ENCODE measurements around the gene HLA-A.
"Not testable (repeated sequence)": the region's sequence is repeated elsewhere in the genome, so short reads cannot be mapped to it uniquely, and the experiment has no call there.

Gene HLA-A

DNA sequence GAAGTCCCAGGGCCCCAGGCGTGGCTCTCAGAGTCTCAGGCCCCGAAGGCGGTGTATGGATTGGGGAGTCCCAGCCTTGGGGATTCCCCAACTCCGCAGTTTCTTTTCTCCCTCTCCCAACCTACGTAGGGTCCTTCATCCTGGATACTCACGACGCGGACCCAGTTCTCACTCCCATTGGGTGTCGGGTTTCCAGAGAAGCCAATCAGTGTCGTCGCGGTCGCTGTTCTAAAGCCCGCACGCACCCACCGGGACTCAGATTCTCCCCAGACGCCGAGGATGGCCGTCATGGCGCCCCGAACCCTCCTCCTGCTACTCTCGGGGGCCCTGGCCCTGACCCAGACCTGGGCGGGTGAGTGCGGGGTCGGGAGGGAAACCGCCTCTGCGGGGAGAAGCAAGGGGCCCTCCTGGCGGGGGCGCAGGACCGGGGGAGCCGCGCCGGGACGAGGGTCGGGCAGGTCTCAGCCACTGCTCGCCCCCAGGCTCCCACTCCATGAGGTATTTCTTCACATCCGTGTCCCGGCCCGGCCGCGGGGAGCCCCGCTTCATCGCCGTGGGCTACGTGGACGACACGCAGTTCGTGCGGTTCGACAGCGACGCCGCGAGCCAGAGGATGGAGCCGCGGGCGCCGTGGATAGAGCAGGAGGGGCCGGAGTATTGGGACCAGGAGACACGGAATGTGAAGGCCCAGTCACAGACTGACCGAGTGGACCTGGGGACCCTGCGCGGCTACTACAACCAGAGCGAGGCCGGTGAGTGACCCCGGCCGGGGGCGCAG, at the start of gene HLA-A:
HLA-A (plus strand) TSS at position 258 of the 778 bp plus-strand sequence; CDS start at position 280, 22 bp downstream.
- DNase-seq (ENCODE audit: low read depth in 2 of 3, low spot score in 2 of 3): peak; percentile 62 to 82 (median 76)

DNA sequence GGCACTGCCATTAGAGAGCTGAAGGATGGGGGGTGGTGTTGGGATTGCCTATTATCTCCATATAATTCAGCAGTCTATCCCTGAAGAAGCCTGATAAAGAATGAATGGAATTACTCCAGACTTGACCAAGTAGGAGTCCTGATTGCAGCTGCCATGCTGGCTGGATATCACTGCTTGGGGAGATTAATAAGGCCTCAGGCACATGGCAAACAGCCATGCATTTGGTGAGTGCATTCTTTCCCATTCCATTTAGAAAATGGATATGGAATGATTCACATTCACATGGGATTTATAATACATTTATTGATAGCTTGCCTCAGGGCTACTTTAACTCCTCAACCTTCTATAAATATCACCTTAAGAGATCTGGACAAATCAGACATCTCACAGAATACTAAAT, 49.6 kb upstream of the HLA-A start:
- no peak for DNase-seq (ENCODE audit: low read depth in 2 of 3, low spot score in 2 of 3)

DNA sequence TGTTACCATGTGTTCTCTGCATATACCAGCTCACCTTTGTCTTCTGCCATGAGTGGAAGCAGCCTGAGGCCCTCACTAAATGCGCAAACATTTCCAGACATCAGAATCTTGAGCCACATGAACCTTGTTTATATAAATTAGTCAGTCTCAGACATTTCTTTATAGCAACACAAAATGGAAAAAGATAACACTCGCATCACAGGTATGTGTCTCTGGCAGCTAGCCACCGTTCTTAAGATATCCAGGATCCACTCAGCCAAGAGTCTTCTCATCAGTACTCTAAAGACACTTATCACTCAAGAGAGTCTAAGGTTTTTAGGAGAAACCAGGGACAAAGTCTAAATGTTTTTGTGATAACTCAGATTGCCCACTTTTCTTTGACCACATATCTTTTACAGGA, 43.1 kb upstream of the HLA-A start:
- no peak for DNase-seq (ENCODE audit: low read depth in 2 of 3, low spot score in 2 of 3)

DNA sequence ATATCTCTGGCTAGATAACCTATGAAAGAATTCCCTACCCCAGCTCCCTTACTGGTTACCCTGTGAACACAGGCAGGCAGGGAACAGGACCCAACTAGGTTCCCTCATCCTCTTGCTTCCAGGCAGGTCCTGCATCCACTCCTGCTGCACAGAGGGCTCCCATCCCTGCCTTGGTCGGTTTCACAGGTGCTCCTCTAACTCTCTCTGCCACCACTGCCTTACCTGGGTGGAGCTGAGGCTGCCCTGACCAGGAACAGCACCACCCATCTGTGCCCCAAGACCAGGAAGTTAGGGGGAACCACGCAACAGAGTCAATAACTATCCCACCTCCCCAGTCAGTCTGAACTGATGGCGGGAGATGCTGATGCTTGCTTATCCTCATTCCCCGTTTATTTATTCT, 37.0 kb upstream of the HLA-A start:
- DNase-seq (ENCODE audit: low read depth in 2 of 3, low spot score in 2 of 3): no peak

DNA sequence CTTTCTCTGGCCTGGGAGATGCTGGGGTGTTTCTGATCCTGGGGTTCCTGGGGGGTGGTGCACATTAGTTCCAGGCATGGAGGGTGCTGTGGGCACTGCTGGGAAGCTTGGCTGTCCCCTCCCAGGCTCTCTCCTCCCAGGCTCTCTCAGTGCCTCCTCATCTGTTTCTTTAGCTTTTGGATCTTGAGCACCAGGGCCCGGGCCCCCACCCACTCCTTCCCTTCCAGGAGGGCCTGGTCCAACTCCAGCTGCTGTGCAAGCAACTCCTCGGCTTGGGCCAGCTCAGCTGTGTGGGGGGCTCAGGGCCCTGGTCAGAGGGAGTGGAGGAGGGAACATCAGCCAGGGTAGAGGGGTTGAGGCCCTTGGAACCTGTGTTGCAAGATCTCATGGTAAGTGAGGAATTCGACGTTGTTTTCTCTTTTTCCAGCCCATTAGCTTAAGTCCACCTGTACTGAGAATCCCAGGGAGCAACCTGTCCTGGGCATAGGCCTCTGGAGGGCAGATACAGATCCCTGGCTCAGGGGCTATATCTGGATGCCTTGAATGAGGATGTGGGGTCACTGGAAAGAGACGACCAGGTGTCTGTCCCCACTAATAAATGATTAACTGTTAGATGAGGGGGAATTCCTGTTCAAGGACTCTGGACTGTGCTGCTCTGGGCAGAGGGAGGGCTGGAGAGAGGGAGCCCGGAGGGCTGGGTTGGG, 34.5 kb upstream of the HLA-A start:
- DNase-seq (ENCODE audit: low read depth in 2 of 3, low spot score in 2 of 3): no peak

DNA sequence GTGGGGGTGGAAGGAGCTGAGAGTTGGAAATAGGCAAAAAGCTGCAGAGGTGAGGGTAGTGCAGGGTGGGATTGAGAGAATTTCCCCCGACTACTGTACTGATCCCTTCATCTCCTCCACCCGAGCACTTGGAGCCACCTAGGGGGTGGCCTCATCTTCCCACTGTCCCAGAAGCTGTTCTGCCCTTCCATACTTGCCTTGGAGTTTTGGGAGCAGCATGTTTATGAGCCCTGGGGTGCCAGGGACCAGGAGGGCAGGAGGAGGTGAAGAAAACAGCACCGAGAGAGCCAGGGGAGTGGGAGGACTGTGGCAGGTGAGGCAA, 34.0 kb upstream of the HLA-A start:
- no peak for DNase-seq (ENCODE audit: low read depth in 2 of 3, low spot score in 2 of 3)

DNA sequence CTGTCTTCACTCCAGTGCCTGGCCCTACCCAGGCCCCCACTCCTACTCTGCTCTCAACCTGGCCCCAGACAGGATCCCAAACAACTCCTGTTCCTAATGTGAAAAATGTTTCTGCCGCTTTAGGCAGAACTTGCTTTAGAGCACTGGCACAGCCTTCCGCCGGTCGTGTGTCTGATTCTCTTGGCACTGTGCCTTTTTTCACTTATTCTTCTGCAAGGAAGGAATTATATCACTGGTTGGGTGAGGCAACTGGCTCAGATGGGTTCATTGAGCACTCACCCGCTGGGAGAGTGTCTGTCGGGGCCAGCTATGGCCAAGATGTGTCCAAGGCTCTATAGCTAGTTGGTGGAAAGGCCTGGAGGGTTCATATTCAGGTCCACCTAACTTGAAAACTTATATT, 33.6 kb upstream of the HLA-A start:
- no peak for DNase-seq (ENCODE audit: low read depth in 2 of 3, low spot score in 2 of 3)

DNA sequence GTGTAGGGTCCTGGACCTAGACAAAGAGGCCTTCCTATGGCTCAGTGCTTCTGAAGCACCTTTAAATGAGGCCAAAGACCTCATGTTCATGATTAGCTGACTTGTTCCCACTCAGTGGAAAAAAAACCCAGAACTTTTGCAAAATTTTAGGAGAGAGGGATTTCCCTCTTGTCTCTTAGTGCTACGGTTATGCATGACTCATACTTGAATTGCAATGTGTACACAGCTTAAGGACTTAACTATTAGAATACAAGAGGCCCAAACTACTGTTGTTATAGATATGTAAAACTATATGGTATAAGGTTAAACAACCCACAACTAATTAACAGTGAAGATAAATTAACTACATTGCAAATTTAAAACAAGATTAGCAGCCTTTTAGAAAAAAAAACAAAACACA, 32.3 kb upstream of the HLA-A start:
- no peak for DNase-seq (ENCODE audit: low read depth in 2 of 3, low spot score in 2 of 3)

DNA sequence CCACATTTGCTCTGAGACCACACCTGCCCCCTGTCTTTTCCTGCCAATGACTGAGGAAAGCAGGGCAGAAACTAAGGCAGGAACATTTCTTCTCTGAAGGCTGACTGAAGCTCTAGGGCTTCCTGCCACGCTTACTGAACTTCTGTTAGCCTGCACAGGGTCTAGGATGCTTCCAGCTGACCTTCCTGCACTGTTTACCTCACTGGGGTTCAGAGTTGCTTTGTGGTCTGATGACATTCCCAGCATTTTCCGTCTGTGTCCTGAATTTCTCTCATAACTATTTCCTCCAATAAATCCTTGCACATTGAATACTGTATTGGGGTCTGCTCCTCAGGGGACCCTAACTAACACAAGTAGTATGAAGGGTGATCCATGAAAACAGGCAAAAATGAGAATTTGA, 29.5 kb upstream of the HLA-A start:
- DNase-seq (ENCODE audit: low read depth in 2 of 3, low spot score in 2 of 3): no peak

DNA sequence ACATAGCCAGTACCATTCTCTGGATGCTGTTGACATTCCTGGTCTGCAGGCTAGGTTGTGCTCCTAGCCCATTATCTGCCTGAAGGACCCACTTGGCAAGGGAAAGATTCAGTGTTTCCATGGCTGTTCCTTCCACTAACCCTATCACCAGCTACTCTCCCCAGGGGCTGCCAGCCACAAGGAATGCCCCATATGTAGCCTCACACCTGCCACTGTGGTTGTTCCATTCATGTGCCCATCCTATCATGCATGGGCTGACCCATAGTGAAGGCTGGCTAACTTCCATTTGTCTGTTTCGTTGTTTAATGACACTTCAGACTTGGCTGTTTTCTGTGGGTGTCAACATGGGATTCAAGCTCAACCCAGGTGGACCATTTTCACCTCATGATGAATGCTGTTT, 25.6 kb upstream of the HLA-A start:
- DNase-seq (ENCODE audit: low read depth in 2 of 3, low spot score in 2 of 3): no peak

DNA sequence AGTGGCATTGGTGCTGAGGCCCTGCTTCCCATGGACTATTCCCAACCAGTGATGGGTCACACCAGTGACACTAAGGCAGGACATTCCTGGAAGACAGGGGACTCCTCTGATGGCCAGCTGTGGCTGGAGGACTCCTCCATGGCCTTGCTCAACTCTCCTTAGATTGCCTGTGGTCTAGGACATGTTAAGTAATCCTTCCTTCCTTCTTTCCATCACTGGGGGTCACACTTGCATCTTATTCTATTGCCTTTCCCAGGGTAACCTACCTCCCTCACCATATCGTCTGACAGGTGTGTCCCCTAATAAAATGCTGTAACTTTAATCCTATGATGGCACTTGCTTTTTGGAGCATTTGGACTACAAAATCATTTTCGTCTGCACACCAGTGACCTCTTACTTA, 24.5 kb upstream of the HLA-A start:
- DNase-seq (ENCODE audit: low read depth in 2 of 3, low spot score in 2 of 3): no peak

DNA sequence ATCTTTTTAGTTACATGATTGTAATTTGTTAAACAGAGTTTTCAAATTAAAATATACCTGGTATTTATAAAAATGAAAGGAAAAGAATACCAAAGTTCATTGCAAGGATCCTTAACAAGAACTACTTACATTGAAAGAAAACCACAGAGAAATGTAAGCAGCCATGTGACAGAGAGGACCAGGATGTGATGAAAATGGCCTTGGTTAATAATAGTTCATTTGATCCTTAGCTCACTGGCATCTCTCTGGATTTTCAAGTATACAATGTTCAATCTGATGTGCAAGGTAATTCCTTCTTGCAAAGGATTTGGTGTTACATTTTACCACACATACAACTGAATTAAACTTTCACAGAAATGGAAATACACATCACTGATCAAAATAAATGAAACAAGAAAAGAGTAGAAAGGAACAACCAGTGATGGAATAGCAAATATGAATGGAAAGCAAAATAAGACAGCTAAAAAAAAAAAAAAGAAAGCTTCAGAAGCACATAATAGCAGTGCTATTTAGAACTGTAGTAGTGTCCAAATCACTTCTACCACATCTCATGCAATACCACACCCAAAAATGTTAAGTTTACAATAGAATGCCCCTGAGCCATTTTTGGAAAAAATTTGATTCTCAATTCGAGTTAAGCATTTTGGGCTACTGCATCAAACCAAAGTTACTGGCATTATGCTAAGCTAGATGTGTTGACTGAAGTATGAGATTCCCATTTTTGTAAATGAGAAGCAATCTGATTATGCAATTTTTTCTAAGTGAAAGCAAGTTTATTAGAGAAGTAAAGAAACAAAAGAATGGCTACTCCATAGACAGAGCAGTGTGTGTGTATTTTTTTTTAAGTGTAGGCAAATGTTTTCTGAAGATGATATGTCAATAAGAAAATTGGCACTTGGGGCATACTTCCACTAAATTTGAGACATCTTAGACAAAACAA, 22.6 kb upstream of the HLA-A start:
- DNase-seq (ENCODE audit: low read depth in 2 of 3, low spot score in 2 of 3): no peak

DNA sequence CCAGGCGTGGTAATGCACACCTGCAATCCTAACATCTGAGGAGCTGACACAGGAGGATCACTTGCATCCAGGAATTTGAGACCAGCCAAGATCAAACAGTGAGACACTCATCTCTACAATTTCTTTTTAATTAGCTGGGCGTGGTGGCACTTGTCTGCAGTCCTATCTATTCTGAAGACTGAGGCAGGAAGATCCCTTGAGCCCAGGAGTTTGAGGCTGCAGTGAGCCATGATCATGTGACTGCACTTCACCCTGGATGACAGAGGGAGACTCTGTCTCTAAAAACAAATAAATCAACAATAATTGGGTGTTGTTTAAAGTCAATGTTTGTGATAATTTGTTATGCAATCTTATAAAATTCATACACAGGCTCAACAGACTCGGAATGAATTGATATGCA, 18.0 kb upstream of the HLA-A start:
- no peak for DNase-seq (ENCODE audit: low read depth in 2 of 3, low spot score in 2 of 3)

DNA sequence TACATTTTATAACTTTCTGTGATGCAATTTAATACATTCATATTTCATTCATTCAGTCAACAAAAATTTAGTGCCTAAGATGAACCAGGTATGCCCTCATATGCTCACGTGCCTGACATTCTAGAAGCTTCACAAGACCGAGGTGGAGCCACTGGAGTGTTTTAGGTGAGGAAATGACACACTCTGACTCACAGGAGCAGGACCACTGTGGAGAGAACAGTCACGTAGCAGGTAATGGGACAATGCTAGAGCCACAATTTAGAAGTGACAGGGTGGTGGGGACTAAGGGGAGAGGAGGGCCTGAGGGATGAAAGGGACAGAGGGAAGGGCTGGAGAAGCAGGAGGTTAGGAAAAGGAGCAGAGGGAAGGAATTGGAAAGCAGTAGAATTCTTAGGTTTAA, 17.6 kb upstream of the HLA-A start:
- no peak for DNase-seq (ENCODE audit: low read depth in 2 of 3, low spot score in 2 of 3)

DNA sequence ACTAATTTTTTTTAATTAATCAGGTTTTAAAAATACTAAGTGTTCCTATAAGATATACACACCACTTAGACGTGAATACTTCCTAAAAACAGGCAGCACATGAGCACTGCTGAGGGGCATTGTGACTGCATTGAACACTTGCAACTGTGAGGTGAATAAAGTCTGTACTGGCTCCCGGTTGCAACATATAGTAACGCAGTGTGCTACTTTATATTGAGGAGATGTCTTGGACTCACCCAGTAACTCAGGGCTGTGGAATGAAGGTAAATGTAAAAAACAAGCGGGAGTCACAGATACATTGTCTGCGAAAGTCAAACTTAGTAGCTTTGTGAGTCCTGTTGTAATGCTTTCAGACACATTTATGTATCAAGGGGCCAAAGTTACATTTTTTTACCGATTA, 17.0 kb upstream of the HLA-A start:
- no peak for DNase-seq (ENCODE audit: low read depth in 2 of 3, low spot score in 2 of 3)

DNA sequence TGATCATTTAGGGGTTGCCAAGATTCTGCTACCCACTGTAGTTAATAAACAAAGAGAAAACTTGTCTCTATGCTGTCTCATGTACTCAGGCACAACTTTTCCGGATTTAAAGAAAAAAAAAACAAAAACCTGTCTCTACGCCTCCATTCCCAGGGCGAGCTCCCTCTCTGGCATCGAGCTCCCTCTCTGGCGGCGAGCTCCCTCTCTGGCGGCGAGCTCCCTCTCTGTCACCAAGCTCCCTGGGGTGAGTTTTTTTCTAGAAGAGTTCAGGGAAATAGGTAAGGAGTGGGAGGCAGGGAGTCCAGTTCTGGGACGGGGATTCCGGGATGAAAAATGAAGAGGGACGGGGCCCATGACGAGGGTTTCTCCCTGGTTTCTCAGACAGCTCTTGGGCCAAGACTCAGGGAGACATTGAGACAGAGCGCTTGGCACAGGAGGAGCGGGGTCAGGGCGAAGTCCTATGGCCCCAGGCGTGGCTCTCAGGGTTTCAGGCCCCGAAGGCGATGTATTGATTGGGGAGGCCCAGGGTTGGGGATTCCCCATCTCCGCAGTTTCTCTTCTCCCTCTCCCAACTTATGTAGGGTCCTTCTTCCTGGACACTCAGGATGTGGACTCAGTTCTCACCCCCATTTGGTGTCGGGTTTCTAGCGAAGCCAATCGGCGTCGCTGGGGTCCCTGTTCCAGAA, 16.5 kb upstream of the HLA-A start:
- DNase-seq (ENCODE audit: low read depth in 2 of 3, low spot score in 2 of 3): no peak

DNA sequence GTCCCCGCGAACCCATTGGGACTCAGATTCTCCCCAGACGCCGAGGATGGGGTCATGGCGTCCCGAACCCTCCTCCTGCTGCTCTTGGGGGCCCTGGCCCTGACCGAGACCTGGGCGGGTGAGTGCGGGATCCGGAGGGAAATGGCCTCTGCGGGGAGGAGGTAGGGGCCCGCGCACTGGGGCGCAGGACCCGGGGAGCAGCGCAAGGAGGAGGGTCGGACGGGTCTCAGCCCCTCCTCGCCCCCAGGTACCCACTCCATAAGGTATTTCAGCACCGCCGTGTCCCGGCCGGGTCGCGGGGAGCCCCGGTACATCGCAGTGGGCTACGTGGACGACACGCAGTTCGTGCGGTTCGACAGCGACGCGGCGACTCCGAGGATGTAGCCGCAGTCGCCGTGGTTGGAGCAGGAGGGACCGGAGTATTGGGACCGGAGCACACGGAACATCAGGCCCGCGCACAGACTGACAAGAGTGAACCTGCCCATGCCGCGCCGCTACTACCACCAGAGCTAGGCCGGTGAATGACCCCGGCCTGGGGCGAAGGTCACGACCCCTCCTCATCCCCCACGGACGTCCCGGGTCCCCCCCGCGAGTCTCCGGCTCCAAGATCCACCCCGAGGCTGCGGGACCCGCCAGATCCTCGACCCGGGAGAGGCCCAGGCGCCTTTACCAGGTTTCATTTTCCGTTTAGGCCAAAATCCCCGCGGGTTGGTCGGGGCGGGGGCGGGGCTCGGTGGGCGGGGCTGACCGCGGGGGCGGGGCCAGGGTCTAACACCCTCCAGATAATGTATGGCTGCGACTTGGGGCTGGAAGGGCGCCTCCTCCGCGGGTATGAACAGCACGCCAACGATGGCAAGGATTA, 15.7 kb upstream of the HLA-A start:
- peak in 2 of 3 experiments; percentile 45 to 73 for DNase-seq (ENCODE audit: low read depth in 2 of 3, low spot score in 2 of 3)

DNA sequence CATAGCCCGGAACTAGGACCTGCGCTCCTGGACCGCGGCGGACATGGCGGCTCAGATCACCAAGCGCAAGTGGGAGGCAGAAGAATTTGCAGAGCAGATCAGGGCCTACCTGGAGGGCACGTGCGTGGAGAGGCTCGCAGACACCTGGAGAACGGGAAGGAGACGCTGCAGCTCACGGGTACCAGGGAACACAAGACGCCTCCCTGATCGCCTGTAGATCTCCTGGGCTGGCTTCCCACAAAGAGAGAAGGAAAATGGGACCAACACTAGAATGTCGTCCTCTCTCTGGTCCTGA, 15.1 kb upstream of the HLA-A start:
- DNase-seq (ENCODE audit: low read depth in 2 of 3, low spot score in 2 of 3): no peak

DNA sequence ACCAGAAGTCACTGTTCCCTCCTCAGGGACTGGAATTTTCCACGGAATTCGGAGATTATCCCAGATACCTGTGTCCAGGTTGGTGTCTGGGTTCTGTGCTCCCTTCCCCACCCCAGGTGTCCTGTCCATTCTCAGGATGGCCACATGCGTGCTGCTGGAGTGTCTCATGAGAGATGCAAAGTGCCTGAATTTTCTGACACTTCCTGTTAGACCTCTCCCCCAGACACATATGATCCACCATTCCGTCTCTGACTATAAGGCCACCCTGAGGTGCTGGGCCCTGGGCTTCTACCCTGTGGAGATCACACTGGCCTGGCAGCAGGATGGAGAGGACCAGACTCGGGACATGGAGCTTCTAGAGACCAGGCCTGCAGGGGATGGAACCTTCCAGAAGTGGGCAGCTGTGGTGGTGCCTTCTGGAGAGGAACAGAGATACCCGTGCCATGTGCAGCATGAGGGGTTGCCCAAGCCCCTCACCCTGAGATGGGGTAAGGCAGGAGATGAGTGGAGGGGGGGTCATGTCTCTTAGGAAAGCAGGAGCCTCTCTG, 14.4 kb upstream of the HLA-A start:
- no peak for DNase-seq (ENCODE audit: low read depth in 2 of 3, low spot score in 2 of 3)

DNA sequence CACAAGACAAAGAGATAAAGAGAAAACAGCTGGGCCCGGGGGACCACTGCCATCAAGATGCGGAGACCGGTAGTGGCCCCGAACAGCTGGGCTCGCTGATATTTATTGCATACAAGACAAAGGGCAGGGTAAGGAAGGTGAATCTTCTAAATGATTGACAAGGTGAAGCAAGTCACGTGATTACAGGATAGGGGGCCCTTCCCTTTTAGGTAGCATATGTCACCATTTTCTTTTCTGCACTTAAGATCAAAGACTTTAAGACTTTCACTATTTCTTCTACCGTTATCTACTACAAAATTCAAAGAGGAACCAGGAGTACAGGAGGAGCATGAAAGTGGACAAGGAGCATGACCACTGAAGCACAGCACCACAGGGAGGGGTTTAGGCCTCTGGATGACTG, 12.3 kb upstream of the HLA-A start:
- not testable (repeated sequence) for DNase-seq (ENCODE audit: low read depth in 2 of 3, low spot score in 2 of 3)
